NCI-H82 (cell line): Measurements from ENCODE around the gene BOLA2B.
"Not testable (repeated sequence)": the region's sequence is repeated elsewhere in the genome, so short reads cannot be mapped to it uniquely, and the experiment has no call there.

Experiments
- DNase-seq: peaks from one replicate; lab custom pipeline; 2025; lab: John Stamatoyannopoulos, UW

Gene BOLA2B

DNA sequence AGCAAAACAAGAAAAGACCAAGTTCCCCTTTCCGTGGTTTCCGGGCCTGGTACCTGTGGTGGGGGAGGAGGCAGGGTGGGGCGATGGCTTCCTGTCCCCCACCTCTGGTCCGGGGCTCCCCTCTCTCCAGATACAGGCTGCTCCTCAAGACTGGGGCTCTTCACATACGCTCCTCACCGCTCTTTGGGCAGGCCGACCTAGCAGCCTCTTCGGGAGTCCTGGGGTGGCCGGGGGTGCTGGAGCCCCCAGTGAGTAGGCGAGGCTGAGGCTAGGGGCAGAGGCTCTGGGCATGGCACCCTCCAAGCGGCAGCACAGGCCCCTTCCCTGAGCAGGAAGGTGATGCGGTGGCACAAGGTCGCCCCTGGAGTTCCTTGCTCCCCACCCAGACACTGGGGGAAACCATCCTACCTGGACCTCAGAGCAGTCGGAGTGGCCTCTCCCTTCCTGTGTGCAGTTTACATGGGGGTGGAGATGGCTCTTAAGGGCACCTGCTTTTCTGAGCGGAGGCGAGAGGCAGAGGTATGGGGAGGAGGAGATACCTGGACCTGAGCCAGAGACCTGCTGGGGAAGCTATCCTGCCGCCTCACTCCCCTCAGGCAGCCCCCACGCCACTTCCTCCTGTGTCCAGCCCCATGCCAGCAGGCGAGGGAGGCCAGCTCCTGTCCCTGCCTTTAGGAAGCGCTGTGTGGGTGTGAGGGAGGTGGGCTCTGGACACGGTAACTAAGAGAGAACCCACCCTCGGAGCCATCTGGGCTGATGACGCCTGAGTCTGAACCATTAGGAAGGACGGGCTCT, 9.2 kb downstream of the BOLA2B start:
- no peak for DNase-seq

DNA sequence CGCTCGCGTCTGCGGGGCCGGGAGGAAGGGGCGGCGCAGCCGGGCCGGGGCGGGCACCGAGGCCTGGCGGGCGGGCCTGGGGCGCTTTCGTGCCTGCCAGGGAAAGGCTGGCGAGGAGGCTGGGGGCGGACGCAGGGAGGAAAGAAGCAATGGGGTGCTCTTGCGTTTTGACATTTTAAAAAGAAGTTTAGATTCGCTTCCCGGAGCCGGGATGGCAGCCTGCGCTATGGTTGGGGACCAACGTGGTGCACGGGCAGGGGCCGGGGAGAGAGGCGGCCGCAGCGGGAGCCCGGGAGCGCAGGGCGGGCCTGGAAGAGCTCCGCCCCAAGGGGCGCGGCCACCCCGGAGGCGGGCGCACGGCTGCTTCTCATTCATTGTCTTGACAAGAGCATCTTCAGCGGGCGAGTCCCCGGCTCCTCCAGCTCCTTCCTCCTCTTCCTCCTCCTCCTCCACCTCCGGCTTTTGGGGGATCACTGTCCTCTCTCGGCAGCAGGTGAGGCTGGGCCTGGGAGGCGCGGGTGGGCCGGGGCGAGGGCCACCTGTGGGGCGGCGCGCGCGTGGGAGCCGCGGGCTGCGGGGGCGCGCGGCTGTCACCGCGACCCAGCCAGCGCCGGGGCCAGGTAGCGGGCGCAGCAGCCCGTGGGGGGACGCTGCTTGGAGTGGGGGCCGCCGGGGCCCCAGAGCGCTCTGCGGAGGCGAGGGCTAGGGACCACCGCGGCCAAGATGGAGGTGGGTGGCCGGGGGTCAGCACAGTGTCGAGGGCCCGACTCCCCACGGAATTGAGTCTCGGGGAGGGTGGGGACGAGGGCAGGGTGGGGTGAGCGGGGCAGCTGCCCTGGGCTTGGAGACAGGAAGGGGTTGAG, 10.0 kb downstream of the BOLA2B start, which contains the start of gene CORO1A:
Gene CORO1A (plus strand): TSS at position 370 of the 863 bp plus-strand sequence. CDS start 1,608 bp downstream, outside the sequence.
- peak; percentile 86 for DNase-seq

DNA sequence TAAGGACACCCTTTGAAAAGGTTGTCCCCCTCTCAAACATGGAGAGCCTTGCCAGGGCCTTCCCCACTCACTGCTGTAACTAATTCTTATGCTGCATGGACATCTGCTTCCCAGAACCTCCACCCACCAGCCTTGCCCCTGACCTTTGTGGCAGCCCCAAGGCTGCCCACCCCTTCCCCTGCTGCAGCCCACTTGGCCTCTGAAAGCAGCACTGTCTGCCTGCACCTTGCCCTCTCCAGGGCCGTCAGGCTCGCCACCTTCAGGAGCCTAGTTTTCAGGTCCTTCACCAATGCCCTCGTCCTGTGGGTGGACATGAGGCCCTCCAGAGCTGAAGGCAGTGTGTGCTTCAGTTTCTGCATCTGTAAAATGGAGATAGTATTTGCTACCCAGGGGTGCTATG, 12.7 kb downstream of the BOLA2B start:
- no peak for DNase-seq

DNA sequence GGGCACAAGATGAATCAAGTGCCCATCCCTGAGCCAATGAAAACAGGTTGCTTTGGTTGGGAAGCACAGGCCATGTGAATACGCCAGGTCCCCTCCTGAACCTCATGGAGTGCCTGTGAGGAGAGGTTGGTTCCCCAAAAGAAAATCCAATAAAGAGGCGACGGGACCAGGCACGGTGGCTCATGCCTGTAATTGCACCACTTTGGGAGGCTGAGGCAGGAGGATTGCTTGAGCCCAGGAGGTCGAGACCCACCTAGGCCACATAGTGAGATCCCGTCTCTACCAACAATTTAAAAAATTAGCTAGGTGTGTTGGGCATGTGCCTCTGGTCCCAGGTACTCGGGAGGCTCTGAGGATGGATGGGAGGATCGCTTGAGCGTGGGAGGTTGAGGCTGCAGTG, 13.5 kb downstream of the BOLA2B start:
- DNase-seq: no peak

DNA sequence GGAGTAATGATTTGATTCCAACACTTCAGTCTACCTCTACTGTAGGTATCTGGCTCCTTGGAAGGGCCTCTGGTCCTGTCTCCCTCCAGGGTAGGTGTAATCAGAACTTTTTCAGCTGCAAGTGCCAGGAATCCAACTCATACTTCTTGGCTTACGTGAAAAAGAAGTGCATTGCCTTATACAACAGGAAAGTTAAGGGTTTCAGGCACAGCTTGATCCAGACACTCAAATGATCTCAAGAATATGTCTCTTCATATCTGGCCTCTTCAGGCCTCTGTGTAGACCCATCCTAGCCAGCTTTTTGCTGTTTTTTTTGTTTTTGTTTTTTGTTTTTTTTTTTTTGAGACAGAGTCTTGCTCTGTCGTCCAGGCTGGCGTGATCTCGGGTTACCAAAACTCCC, 14.3 kb downstream of the BOLA2B start:
- DNase-seq: no peak

DNA sequence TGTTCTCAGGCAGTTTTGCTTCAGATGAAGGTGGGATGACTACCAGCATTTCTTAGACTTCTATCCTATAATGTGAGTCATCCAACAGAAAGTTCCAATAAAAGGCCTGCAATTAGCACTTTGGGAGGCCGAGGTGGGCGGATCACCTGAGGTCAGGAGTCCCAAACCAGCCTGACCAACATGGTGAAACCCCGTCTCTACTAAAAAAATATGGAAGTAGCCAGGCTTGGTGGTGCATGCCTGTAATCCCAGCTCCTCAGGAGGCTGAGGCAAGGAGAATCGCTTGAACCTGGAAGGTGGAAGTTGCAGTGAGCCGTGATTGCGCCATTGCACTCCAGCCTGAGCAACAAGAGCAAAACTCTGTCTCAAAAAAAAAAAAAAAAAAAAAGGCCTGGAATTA, 16.6 kb downstream of the BOLA2B start:
- not testable (repeated sequence) for DNase-seq

DNA sequence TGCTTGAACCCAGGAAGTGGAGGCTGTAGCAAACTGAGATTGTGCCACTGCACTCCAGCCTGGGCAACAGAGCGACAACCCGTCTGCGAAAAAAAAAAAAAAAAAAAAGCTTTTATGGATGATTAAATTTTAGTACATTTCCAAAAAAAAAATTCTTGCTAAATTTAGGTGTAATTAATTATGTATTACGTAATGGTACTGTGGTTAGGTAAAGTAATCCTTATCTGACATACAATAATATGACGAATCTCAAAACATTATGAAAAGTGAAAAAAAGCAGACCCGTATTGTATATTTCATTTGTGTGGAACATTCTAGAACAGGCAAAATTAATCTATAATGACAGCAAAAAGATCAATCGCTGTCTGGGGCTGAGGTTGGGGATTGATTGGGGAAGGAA, 20.4 kb downstream of the BOLA2B start:
- no peak for DNase-seq

DNA sequence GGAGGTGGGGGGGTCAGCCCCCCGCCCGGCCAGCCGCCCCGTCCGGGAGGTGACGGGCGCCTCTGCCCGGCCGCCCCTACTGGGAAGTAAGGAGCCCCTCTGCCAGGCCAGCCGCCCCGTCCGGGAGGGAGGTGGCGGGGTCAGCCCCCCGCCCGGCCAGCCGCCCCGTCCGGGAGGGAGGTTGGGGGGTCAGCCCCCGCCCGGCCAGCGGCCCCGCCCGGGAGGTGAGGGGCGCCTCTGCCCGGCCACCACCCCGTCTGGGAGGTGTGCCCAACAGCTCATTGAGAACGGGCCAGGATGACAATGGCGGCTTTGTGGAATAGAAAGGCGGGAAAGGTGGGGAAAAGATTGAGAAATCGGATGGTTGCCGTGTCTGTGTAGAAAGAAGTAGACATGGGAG, 23.3 kb downstream of the BOLA2B start:
- DNase-seq: not testable (repeated sequence)

DNA sequence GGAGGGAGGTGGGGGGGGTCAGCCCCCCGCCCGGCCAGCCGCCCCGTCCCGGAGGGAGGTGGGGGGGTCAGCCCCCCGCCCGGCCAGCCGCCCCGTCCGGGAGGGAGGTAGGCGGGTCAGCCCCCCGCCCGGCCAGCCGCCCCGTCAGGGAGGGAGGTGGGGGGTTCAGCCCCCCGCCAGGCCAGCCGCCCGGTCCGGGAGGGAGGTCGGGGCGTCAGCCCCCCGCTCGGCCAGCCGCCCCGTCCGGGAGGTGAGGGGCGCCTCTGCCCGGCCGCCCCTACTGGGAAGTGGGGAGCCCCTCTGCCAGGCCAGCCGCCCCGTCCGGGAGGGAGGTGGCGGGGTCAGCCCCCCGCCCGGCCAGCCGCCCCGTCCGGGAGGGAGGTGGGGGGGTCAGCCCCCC, 24.1 kb downstream of the BOLA2B start:
- not testable (repeated sequence) for DNase-seq

DNA sequence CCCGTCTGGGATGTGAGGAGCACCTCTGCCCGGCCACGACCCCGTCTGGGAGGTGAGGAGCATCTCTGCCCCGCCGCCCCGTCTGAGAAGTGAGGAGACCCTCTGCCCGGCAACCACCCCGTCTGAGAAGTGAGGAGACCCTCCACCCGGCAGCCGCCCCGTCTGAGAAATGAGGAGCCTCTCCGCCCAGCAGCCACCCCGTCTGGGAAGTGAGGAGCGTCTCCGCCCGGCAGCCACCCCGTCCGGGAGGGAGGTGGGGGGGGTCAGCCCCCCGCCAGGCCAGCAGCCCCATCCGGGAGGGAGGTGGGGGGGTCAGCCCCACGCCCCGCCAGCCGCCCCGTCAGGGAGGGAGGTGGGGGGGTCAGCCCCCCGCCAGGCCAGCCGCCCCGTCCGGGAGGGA, 24.7 kb downstream of the BOLA2B start:
- DNase-seq: not testable (repeated sequence)

DNA sequence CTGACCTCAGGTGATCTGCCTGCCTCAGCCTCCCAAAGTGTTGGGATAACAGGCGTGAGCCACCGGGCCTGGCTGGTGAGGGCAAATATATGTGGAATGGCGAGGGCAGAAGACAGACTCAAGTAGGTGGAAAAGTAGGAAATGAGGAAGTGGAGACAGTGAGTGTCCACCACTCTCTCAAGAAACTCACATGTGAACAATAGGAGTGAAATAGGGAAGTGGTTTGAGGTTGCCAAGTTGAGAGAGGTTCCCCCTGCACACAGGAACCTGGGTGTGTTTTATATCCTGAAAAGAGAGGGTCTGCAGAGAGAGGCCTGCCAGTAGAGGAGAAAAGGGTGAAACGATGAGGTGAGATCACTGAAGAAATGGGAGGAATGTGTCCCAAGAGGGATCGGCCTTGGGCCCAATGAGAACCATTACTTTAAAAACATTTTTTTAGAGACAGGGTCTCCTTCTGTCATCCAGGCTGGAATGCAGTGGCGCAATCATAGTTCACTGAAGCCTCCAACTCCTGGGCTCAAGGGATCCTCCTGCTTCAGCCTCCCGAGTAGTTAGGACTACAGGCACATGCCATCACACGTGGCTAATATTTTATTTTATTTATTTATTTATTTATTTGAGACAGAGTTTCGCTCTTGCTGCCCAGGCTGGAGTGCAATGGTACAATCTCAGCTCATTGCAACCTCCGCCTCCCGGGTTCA, 27.1 kb downstream of the BOLA2B start:
- DNase-seq: no peak

DNA sequence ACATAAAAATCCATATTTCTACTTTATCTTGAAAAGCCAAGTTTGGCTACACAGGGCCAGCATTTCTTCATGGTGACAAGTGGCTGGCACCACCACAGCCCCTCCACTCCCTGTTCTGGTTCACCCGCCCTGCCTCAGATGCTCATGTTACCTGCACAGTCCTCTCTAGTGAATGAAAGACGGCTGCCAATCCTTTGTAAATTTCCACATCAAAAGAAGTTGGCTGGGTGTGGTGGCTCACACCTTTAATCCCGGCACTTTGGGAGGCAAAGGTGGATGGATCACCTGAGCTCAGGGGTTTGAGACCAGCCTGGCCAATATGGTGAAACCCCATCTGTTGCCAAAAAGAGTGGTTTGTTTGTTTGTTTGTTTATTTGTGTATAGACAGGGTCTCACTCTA, 29.9 kb downstream of the BOLA2B start:
- no peak for DNase-seq

DNA sequence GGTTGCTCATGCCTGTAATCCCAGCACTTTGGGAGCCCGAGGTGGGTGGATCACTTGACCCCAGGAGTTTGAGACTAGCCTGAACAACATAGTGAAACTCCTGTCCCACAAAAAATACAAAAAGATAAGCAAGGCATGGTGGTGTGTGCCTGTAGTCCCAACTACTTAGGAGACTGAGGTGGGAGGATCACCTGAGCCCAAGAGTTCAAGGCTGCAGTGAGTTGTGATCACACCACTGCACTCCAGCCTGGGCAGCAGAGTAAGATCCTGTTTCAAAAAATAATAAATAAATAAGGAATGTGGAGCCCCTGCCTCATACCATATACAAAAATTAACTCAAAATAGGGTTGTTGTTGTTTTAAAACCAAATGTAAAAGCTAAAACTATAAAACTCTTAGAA, 36.3 kb downstream of the BOLA2B start:
- DNase-seq: no peak

DNA sequence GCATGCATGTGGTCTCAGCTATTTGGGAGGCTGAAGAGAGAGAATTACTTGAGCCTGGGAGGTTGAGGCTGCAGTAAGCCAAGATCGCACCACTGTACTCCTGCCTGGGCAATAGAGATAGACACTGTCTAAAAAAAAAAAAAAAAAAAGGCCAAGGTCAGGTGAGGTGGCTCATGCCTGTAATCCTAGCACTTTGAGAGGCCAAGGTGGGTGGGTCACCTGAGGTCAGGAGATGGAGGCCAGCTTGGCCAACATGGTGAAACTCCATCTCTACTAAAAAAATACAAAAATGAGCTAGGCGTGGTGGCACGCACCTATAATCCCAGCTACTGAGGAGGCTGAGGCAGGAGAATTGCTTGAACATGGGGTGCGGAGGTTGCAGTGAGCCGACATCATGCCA, 38.3 kb downstream of the BOLA2B start:
- no peak for DNase-seq

DNA sequence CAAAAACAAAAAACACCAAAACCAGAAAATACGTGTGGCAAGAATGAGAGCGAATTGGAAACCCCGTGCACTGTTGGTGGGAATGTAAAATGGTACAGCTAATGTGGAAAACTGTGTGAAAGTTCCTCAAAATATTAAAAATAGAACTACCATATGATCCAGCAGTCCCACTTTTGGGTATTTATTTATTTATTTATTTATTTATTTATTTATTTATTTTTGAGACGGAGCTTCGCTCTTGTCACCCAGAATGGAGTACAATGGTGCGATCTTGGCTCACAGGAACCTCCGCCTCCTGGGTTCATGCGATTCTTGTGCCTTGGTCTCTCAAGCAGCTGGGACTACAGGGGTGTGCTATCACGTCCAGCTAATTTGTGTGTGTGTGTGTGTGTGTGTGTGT, 40.9 kb downstream of the BOLA2B start:
- DNase-seq: no peak

DNA sequence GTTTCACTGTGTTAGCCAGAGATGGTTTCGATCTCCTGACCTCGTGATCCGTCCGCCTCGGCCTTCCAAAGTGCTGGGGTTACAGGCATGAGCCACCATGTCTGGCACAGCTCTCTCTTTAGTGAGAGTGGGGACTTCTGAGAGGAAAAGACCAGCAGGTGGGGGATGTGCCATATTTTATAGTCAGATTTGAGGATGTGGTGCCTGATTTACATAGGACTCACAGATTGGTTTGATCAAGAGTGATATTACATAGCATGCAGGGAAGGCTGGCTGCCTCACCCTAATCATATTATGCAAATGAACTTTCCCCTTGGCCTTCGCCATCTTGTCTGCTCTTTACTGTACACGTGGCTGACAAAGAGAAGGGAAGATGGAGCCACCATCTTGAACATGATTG, 42.4 kb downstream of the BOLA2B start:
- peak; percentile 48 for DNase-seq

DNA sequence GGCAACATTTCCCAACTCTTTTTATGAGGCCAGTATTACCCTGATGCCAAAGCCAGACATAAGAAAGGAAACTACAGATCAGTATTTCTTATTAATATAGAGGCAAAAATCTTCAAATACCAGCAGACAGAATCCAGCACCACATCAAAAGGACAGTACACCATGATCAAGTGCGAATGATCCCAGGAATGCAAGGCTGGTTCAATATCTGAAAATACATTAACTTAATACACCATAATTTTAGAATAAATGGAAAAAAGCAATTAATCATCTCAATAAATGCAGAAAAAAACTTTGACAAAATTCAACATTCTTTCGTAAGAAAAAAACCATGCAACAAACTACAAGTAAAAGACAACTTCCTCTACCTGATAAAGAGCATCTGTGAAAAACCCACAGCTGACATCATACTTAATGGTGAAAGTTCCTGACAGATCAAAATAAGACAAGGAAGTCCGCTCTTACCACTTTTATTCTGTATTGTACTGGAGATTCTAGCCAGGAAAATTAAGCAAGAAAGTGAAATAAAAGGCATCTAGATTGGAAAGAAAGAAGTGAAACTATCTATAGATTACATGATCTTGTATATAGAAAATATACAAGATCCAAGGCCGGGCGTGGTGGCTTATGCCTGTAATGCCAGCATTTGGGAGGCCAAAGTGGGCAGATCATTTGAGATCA, 44.1 kb downstream of the BOLA2B start:
- no peak for DNase-seq

DNA sequence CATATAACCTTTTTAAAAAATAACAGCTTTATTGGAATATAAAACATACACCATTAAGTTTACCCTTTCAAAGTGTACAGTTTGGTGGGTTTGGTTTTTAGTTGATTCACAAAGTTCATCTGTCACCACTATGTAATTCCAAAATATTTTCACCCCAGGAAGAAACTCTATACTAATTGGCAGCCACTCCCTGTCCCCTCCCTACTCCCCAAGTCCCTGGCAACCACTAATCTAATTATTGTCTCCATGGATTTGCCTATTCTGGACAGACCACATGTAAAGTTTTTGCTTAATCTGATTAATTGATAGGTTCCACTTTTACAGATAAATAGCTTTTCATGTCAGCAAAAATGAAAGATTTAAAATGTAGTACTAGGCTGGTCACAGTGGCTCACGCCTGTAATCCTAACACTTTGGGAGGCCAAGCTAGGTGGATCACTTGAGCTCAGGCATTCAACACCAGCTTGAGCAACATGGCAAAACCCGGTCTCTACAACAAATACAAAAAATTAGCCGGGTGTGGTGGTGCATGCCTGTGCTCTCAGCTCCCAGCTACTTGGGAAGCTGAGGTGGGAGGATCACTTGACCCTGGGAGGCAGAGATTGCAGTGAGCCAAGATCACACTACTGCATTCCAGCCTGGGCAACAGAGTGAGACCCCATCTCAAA, 45.5 kb downstream of the BOLA2B start:
- peak; percentile 80 for DNase-seq

DNA sequence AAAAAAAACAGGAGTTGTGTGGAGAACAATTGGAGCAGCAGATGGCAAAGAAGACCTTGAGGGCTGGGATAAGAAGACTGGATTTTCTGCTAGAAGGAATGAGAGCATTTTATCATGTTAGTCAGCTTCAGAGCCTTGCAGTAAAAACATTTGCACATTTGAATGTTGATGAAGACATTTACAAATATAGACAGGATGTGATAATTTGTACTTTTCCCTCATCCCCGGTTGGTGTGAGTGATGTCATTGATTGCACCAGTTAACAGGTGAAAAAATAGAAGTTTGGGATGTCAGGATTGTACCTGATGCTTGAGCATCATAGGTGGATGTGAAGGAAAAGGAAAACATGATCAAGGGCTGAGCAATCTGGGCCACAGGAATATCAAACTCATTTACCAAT, 47.8 kb downstream of the BOLA2B start:
- peak; percentile 23 for DNase-seq

DNA sequence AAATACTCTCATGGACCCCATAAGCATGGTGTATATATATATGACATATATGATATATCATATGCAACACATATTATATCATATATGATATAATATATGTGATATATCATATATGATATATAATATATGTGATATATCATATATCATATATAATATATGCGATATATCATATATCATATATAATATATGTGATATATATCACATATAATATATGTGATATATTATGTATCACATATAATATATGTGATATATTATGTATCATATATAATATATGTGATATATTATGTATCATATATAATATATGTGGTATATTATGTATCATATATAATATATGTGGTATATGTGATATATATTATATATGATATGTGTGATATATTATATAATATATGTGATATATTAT, 48.5 kb downstream of the BOLA2B start:
- DNase-seq: no peak

DNA sequence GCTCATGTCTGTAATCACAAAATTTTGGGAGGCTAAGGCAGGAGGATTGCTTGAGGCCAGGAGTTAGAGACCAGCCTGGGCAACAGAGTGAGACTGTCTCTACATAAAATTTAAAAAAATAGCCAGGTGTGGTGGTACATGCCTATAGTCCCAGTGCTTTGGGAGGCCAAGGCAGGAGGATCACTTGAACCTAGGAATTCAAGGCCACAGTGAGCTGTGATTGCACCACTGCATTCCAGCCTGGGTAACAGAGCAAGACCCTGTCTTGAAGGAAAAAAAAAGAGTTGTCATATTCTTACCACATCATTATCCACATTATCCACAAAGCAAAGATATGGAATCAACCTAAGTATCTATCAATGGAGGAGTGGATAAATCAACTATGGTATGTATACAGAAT, 49.4 kb downstream of the BOLA2B start:
- no peak for DNase-seq

DNA sequence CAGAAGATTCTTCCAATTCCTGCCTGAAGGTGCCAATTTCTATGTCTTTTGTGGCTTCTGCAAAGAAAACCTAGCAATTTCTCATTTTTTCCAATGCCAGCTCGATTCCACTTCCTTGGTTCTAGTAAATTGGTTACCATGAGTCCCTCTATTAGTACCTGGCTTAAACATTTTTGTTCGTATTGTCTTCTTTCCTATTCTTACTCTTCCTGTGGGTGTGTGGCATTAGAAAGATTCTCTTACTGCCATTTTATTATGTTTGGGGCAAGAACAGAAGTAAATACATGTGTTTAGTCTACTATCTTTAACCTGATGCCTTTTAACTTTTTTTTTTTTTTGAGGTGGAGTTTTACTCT, 50.1 kb downstream of the BOLA2B start:
- DNase-seq: no peak
